GM12873 (cell line): ENCODE results near the gene LIMA1.

Source experiments
- TF ChIP-seq, protein P1 (sequence below): IDR thresholded peaks from 2 replicates; pipeline ENCODE4 v1.5.1; 2012; ENCODE audit warnings: low read depth, mild to moderate bottlenecking, moderate library complexity, low read length, control low read depth; ENCODE audit not compliant: insufficient read depth; ENCODE audit errors: missing control alignments

The LIMA1 gene

DNA sequence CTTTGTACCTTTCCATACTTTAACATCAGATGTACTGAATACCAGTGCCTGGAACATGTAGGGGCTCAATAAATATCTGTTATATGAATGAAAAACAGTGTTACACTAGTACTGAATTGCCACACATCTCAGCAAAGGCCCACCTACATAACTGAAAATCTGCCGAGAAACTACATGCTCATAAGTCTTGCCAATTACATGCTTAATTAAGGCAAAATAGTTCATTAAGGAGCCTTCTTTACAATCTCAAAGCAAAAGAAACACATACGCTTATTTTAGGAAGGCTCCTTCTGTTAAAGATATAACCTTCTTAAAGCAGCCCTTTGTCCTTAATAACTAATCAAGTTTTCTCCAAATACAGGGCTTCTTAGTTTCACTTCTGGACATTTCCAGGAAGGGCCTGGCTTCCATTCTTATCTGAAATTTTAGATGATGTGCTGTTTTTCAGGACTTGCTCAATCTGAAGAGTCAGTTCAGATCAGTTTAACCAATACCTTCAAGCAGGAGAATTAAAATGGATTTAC lies 11.5 kb downstream of the LIMA1 start:
- TF ChIP-seq, protein P1, sequence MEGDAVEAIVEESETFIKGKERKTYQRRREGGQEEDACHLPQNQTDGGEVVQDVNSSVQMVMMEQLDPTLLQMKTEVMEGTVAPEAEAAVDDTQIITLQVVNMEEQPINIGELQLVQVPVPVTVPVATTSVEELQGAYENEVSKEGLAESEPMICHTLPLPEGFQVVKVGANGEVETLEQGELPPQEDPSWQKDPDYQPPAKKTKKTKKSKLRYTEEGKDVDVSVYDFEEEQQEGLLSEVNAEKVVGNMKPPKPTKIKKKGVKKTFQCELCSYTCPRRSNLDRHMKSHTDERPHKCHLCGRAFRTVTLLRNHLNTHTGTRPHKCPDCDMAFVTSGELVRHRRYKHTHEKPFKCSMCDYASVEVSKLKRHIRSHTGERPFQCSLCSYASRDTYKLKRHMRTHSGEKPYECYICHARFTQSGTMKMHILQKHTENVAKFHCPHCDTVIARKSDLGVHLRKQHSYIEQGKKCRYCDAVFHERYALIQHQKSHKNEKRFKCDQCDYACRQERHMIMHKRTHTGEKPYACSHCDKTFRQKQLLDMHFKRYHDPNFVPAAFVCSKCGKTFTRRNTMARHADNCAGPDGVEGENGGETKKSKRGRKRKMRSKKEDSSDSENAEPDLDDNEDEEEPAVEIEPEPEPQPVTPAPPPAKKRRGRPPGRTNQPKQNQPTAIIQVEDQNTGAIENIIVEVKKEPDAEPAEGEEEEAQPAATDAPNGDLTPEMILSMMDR, result no peak

DNA sequence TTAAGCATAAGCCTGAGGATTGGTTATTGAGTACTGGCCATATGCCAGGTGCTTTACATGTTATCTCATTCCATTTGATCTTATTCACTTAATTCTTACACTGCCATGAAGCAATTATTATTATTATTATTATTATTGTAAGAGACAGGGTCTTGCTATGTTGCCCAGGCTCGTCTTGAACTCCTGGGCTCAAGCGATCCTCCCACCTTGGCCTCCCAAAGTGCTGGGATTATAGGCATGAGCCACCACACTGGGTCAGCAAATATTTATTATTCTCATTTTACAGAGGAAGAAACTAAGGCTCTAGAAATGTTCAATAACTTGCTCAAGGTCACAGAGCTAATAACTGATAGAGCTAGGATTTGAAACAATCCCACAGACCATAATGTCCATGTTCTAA lies 14.8 kb downstream of the LIMA1 start:
- TF ChIP-seq, protein P1, result no peak

DNA sequence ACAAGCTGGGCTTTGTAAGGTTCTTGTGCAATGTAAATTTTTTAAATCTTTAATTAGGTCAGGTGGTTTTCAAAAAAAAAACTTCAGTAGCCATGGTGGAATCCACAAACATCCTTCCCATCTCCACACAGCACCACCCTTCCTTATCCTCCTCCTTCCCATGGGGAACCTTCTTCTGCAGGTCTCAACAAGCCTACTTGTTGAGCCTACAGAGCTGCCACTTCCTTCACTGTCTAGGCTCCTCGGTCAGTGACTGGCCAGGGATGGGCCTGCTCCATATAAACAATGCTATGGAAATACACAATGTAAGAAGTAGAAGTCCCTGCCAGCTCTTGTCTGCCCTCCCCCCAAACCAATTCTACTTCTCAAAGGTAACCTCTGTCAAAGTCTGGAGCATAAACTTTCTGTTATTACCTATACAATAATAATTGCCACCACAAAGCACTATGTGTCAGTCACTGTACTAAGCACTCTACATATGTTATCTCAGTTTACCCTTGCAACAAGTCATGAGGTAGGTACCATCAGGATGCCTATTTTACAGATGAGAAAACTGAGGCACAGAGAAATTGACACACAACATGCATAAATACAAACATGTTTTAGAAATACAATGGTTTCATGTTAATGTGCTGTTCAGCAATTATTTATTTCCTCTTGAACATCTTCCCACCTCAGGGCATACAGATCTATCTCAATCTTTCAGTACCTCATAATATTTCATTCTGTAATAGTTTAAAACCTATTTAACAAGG lies 17.4 kb downstream of the LIMA1 start:
- TF ChIP-seq, protein P1, result no peak

DNA sequence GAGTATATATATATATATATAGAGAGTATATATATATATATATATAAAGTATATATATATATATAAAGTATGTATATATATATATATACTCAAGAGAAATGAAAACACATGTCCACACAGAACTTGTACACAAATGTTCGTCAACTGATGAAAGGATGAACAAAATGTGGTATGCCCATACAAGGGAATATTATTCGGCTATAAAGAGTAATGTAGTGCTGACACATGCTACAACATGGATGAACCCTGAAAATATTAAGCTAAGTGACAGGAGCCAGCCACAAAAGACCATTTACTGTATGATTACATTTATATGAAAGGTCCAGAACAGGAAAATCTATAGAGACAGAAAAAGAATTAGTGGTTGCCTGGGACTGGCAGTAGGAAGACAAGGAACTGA lies 19.5 kb downstream of the LIMA1 start:
- TF ChIP-seq, protein P1, result no peak

DNA sequence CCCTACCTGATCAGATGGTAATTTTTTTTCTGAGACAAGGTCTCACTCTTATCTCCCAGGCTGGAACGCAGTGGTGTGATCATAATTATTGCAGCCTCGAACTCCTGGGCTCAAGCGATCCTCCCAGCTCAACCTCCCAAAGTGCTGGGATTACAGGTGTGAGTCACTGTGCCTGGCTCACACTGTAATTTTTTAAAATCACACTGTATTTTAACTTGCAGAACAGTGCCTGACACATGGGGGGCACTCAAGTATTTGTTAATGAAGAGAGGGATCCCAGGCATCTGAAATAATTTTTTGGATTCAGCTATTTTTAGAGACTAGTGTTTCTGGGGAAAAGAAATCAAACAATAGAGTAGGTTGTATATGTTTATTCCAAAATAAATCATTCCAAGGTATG lies 21.7 kb downstream of the LIMA1 start:
- TF ChIP-seq, protein P1, result no peak

DNA sequence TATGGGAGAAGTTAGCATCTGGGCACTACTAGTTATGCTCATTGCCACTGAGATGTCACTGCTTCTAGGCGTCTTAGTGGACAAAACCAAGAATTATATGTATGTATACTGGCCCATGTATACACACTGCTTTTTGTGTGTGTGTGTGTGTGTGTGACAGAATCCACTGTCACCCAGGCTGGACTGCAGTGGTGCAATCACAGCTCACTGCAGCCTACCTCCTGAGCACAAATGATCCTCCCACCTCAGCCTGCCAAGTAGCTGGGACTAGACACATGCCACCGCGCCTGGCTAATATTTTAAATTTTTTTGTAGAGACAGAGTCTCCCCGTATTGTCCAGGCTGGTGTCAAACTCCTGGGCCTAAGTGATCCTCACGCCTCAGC lies 25.2 kb downstream of the LIMA1 start:
- TF ChIP-seq, protein P1, result no peak

DNA sequence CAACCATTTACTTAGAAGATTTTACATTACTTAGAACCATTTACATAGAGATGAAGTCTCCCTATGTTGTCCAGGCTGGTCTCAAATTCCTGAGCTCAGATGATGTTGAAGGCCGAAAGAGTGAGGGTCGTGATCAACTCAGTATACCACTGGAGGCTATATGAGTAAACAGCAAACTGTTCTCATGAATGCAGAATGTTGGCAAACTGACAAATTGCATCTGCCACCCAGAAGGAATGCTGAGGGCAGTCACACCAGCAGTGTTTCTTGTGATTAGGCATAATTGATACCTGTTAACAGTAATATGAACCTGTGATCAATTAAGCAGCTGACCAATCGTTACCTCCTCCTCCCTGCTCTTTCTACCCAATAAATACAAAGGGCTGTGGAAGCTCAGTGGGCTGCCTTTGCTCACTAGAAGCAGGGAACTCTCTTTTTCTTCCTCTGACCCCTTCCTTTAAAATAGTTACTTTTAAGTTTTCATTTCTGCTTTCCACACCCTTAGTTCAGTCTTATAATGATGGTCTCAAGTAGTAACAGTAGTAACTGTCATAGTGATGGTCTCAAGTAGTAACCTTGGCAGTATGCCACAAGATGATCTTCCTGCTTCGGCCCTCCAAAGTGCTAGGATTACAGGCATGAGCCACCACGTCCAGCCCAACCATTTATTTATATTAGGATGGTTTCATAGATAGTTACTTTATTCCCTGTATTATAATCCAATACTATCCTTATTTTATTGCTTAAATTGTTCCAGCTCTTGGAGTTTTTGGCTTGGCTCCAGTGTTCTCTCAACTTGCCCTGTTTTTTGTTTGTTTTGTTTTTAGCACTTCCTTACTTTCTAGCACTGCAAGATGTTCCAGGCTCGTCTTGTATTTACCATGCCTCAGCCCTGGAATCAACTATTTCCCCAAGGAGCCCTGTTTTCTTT lies 25.8 kb downstream of the LIMA1 start:
- TF ChIP-seq, protein P1, result no peak
